NCI-H82 (cell line): ENCODE data around the gene USH2A.

Experiments
- DNase-seq: peaks from one replicate; lab custom pipeline; 2025; lab: John Stamatoyannopoulos, UW

The USH2A gene

DNA sequence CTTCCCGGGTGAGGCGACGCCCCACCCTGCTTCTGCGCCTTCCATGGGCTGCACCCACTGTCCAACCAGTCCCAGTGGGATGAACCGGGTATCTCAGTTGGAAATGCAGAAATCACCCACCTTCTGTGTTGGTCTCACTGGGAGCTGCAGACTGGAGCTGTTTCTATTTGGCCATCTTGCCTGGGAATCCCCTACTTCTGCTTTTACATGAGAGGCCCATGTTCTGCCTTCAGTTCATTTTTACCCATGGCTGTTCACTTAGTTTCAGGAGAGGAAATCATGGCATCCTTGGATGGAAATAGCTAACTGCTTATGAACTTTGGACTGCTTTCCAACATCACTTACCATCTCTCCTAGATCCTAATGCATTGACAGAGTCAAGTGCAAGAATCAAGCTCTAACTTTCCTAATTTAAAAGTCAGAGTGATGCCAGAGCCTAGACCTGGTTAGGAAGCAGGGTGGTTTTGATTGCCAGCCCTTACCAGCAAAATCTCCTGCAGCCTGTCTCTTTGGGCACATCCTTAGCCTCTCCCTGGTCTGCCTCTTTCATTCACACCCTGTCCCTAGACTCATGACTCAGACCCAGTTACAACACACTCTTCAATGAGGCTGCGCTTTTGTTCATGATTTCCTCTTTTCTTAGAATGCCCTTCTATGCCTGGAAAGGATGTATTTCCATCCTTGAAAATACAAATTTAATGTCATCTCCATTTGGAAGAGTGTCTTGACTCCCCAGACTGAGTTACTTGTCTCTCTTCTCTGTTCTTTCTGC lies 719.0 kb downstream of the USH2A start:
- no peak for DNase-seq

- peak; percentile 37 for DNase-seq
Observed at GRCh38 chr1:215682232-215682631, 741.0 kb downstream of the USH2A start.

- DNase-seq: no peak
Observed at GRCh38 chr1:215681041-215681440, 742.2 kb downstream of the USH2A start.

- no peak for DNase-seq
Observed at GRCh38 chr1:215679231-215679630, 744.0 kb downstream of the USH2A start.

DNA sequence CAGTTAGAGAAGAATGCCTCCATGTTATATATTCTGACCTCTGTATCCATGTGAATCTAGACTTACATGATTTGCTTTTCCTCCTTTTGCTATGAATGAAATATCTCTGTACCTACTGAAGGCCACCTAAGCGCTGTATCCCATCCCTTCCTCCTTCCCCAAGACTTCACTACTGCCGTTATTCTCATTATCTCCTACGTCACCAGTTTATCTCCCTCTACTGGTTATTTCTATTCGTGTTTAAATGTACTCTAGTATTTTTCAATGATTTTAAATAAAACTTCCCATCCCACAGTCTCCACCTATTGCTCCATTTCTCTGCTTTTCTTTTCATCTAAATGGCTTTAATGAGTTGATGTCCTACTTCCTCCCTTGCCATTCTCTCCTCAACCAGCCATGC lies 746.1 kb downstream of the USH2A start:
- DNase-seq: no peak

GRCh38 chr1:215673943-215674342 lies 749.3 kb downstream of the USH2A start:
- DNase-seq: no peak

- DNase-seq: no peak
Observed at GRCh38 chr1:215672482-215672881, 750.8 kb downstream of the USH2A start.

- no peak for DNase-seq
Observed at GRCh38 chr1:215669806-215670491, 753.3 kb downstream of the USH2A start.

DNA sequence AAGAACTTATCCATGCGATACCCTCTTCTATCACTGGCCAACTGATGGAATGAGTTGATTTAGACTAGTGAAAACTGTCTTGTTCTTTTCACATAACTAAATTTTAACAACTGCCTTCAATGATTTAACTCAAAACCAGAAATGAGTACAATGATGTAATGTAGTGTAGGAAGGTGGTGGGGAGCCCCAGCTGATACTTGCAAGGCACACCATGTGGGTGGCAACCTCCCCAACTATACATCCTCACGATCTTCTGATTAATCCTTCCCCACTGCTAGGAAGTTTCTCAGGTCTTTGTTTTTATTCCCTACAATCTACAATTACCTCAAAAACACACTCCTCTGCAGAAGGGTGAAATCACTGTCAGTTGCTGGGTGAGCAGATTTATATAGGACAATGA lies 755.5 kb downstream of the USH2A start:
- DNase-seq: no peak

DNA sequence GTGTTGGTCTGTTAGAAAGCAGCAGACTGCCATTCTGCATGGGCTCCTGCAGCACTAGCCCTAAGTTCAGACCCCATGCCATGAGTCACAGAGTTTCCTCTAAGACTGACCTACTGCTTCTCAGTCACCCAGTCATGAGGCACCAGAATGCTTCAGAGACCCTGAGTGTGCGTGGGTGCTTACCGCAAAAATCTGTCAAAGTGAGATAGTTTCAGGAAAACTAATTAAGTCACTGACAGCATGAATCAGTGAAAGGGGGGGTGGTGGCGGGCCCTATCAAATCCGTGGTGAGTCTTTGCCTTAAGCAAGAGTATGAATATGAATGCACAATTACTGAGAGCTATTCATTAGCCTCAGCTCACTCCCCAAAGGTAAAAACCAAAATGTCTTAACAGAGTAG lies 758.0 kb downstream of the USH2A start:
- no peak for DNase-seq

DNA sequence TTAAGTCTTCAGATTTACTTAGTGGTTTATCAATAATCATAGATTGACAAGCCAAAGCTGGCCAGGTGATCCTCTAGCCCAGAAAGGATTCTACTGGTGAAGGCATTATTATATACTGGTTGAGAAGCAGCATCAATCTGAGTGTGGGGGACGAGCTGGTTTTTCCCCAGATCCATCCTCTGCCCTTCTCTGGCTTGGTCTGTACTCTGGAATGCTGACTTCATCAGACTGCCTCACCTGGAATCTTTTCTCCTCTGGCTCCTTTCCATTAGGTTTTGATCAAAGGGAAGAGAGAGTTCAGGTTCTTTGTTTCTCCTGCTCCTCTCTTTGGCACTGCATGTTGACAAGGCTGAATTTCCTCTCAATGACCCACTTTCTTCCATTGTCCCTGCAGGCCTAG lies 762.2 kb downstream of the USH2A start:
- peak; percentile 28 for DNase-seq

- DNase-seq: no peak
Observed at GRCh38 chr1:215660259-215660658, 763.0 kb downstream of the USH2A start.

- DNase-seq: no peak
Observed at GRCh38 chr1:215657047-215657446, 766.2 kb downstream of the USH2A start.

DNA sequence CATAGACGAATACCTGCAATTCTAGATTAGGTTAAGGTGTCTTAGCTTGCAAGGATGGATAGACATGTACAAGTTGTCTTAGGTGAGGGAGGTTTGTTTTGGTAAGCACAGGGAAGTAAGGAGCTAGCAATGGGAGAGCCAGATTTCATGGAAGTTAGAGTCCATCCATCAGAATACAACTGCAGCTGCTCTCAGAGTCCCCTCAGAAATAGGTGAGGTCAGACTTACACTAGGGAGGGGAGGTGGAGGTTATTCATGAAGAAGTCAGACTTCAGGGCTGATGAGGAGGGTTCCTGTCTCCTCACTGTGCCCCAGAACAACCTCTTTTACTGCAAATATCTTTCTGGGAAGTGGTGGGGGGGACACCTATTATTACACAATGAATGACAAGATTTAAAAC lies 770.9 kb downstream of the USH2A start:
- DNase-seq: no peak

DNA sequence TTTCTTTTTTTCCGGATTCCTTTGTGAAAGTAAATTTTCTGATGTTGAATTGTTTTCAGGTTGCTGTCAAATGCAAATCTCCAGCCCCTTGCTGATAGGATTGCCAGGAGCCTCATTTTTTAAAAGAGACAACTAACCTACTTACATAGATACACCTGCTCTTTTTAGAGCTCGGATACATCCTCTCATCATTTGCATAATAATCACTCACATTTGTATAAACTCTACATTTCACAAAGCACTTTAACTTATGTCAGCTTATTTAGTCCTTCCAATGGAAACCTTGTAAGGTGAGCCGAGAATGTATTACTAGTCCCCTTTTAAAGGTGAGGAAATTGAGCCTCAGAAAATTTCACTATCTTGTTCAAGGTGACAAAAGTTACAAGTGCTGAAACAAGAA lies 771.4 kb downstream of the USH2A start:
- DNase-seq: no peak

DNA sequence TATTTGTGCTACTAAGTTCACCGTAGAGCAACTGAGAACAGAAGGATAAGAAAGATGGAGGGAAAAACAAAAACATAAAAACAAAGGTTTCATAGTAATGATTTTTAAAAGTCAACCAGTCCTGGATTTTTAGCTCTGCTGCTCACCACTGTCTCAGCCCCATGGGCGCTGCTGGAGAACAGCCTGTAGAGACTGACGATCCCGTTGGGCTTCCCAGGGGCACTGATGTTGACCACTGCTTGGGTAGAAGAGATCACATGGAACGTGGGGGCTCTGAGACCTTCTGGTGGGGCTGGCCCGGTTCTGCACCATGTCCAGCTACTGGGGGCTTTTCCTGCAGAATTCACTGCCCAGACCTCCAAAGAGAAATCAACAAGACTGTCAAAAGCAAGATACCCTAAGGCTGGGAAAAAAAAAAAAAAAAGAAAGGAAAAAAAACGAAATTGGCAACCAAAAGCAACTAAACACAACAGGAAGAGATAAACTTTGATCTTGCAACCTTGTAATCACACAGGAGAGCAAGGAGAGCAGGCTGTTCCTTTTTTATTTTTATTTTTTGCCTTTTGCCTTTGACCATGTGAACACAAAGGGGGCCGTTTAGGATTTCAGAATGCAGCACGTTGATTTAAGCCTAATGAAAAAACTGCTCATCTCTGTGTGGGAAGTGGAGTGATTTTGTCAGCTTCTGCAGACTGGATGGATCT lies 772.6 kb downstream of the USH2A start:
- DNase-seq: peak; percentile 12

DNA sequence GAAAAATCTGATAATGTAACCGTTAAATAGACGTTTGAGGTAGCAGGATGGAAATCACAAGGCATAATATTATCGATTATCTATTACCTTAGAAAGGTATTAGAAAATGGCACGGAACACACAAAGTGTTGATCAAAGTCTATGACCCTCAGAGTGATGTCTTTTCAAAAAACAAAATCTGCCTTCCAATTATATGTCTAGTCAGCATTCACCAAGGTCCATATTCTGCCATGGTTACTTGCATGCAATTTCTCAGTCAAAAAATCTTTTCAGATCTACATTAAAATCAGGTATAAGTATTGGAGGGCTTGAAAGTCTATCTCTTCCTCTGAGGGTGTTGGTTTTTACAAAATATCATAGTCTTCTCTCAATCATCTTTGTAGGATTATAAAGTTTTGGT lies 774.3 kb downstream of the USH2A start:
- DNase-seq: no peak

GRCh38 chr1:215647738-215648137 lies 775.5 kb downstream of the USH2A start:
- DNase-seq: no peak

- no peak for DNase-seq
Observed at GRCh38 chr1:215645861-215646260, 777.4 kb downstream of the USH2A start.

GRCh38 chr1:215645182-215645581 lies 778.1 kb downstream of the USH2A start:
- DNase-seq: no peak

GRCh38 chr1:215643592-215644321 lies 779.5 kb downstream of the USH2A start:
- no peak for DNase-seq

DNA sequence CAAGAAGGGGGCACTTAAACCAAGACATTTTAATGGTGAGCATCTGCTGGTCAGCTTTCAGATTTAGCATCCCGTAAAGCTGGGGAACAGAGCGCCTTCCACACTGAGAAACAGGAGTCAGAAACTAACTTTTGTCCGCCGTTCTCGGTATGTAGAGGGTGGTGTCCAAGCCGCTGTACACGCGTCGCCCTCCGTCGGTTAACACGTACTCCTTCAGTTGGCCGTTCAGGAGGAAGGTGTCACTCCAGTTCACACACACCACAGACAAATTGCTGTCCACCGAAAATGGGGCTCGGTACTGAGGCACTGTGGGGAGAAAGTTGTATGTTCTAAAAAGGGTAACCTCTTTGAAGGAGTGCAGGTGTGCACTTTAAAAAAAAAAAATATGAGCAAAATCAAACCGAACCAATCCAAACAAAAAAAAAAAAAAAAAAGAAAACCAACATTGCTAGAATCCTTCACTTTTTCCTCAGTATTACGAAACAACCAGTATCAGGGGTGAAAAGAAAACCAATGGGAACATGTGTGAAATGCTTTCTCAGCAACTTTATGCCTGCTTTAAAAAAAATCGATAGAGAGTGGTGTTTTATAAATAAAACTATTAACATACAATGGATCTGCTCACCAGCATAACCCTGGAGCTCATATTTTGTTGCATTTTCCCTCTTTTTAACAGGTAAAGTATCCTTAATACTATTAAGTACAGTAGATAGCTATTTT lies 782.7 kb downstream of the USH2A start:
- no peak for DNase-seq
